SK-N-DZ (cell line): ENCODE measurements around the gene RNF112.

Experiments
- DNase-seq: peaks from one replicate; pipeline ENCODE4 v3.0.0-alpha.2; 2015; ENCODE audit warnings: low spot score

Gene RNF112

DNA sequence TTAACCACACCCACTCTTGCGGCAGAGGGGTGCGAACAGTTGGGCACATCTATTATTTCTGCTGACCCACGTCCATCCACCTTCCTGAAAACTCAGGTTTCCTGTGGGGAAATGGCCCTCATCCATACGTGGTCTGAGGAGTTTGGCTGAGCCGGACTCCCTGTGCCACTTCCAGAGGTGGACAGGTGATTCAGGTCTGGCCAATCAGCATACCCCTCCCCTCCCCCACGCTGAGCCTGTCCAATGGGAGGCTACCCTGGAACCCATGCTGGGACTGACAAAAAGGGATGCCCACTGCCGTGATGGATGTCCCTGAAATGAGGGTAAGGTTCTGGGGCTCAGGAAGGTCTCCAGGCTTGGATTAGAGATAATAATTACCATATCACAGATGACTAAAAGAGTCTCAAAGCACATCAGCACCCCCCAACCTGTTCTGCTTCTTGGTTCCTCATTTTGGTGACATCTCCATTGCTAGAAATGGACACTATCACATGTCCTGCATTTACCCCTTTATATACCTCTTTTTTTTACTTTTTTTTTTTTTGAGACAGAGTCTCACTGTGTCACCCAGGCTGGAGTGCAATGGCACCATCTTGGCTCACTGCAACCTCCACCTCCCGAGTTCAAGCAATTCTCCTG lies 38.0 kb upstream of the RNF112 start:
- no peak for DNase-seq

DNA sequence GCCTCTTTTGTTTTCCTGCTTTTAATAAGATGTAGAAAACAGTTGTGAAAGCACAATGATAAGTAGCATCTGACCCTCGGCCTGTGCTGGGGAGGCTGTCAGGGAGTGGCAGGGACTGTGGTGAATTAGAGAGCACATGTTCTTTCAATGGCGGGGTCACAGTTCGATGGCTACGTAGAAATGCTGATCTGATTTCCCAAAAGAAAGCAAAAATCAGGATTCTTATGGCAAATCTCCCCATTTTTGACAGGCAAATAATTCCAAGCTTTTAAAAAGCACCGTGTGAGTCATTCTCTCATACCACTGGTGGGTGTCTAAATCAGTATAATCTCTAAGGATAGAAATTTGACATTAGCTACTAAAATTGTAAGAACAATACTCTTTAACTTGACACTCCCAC lies 36.9 kb upstream of the RNF112 start:
- no peak for DNase-seq

DNA sequence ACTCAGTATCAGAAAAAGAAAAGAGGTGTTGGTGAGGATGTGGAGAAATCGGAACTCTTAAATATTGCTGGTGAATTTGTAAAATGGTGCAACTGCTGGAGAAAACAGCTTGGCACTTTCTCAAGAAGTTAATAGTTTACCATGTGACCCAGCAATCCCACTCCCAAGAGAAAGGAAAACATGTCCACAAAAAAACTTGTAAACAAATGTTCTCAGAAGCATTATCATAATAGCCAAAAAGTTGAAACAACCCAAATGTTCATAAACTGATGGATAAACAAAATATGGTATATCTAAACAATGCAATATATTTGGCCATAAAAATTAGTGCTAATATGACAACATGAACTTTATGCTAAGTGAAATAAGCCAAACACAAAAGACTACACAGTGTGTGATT lies 35.3 kb upstream of the RNF112 start:
- no peak for DNase-seq

- no peak for DNase-seq
These were observed 34.2 kb upstream of the RNF112 start for GRCh38 chr17:19376811-19377210.

DNA sequence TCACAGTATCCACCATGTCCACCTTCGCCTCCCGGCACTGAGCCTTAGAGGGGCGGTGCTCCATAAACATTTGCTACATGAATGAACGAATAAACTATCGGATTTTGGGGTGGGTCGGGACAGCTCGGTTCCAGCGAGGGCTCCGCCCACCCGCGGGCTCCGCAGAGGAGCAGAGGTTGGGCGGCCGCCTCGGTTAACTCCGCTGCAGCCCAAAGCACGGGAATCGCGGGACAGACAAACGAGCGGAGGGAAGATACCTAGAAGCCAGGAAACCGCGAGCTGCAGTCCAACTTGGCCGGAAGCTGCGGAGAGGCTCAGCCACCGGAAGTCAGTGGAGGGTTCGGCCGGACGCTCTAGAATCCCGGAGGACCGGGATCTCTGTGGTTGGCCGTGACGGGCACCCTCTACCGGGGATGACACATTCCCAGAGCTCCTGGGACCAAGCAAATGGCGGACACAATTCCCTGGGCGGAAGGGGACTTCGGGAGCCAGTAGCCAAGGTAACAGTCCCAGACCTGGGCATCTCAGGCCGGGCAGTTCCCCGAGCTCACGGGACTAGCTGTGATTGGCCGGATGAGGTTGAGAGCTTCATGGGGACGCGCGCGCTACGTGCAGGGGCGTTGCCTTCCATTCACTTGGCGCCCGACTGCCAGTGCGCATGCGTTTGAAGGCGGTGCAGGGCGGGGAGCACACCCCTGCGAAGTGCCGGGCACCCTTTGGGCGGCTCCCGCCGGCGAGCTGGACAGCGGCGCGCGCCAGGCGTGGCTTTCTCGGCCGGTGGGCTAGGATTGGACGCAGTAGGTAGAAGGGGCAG lies 33.2 kb upstream of the RNF112 start:
- peak; percentile 99 for DNase-seq

DNA sequence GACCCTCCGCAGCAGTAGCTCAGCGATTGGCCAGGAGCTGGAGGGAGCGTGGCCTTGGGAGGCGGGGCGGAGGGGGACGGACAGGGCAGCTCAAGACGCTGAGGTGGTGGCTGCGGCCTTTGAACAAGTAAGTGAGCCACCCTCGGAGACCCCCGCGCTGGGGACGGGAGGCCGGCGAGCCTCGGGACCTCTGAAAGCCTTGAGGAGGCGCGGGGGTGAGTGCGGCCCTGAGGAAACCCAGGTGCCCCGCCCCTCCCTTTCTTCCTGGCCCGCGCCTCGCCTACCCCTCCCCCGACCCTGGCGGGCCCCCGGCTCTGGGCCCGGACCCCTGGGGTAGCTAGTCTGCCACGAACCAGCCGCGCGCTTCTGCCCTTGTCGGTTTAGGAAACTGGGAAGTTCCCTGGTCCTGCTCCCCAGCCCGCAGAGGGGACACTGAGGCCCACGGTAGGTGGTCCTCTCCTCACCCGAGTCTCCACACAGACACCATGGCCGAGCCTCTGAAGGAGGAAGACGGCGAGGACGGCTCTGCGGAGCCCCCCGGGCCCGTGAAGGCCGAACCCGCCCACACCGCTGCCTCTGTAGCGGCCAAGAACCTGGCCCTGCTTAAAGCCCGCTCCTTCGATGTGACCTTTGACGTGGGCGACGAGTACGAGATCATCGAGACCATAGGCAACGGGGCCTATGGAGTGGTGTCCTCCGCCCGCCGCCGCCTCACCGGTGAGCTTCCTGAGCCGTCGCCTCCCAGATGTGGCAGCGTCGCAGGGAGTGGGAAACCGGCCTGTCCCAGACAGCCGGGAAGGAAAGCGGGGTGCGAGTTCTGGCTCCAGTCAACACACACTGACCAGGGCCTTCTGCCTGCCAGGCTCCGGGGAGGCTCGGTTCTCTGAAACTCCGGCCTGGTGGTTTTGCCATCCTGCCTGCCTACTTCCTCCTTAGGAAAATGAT lies 32.3 kb upstream of the RNF112 start, which contains the start of gene MAPK7:
MAPK7 (plus strand) TSS at position 83 of the 945 bp plus-strand sequence; CDS start at position 486, 403 bp downstream.
- DNase-seq: no peak

GRCh38 chr17:19379361-19380065 lies 31.5 kb upstream of the RNF112 start:
- DNase-seq: no peak

GRCh38 chr17:19380481-19381301 lies 30.3 kb upstream of the RNF112 start:
- no peak for DNase-seq

DNA sequence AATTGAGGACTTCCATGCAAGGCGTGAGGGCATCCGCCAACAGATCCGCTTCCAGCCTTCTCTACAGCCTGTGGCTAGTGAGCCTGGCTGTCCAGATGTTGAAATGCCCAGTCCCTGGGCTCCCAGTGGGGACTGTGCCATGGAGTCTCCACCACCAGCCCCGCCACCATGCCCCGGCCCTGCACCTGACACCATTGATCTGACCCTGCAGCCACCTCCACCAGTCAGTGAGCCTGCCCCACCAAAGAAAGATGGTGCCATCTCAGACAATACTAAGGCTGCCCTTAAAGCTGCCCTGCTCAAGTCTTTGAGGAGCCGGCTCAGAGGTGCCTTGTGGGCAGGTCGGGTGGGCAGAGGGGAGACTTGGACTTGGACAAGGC lies 29.7 kb upstream of the RNF112 start:
- no peak for DNase-seq

DNA sequence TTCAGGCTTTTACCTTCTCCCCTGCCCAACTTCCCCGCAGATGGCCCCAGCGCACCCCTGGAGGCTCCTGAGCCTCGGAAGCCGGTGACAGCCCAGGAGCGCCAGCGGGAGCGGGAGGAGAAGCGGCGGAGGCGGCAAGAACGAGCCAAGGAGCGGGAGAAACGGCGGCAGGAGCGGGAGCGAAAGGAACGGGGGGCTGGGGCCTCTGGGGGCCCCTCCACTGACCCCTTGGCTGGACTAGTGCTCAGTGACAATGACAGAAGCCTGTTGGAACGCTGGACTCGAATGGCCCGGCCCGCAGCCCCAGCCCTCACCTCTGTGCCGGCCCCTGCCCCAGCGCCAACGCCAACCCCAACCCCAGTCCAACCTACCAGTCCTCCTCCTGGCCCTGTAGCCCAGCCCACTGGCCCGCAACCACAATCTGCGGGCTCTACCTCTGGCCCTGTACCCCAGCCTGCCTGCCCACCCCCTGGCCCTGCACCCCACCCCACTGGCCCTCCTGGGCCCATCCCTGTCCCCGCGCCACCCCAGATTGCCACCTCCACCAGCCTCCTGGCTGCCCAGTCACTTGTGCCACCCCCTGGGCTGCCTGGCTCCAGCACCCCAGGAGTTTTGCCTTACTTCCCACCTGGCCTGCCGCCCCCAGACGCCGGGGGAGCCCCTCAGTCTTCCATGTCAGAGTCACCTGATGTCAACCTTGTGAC lies 29.1 kb upstream of the RNF112 start:
- DNase-seq: no peak

GRCh38 chr17:19382531-19383444 lies 28.2 kb upstream of the RNF112 start:
- DNase-seq: no peak

- no peak for DNase-seq
These were observed 27.2 kb upstream of the RNF112 start for GRCh38 chr17:19383681-19384470.

DNA sequence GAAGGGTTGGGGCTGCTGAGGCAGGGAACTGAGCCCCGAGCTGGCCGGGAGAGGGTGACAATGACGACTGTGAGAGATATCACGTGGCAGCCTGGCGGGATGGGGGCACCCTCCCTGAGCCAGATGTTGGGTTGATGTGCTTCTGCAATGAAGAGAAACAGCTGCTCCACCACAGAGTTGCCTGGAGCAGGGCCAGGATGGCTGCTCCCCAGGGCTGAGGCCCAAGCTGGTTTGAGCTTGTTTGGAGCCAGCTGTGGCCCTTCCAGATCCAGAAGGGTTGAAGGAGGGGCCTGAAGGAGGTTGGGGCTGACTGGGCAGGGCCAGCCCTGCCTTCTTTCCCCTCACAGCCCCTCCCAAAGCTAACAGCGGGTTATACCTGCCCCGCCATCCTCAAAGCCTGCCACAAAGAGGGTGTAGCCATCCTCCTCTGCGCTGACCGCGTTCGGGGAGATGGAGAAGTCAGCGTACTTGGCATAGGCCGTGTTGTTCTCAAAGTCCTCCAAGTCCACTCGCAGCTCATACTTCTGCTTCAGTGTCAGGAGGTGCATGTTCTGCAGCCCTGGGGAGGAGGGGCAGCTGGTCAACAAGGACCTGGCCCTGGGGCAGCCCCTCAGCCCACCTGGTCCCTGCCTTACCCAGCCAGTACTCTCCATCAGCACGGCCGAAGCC lies 26.2 kb upstream of the RNF112 start:
- DNase-seq: no peak

- DNase-seq: no peak
These were observed 25.5 kb upstream of the RNF112 start for GRCh38 chr17:19385521-19385983.

- DNase-seq: no peak
These were observed 24.7 kb upstream of the RNF112 start for GRCh38 chr17:19386051-19386929.
